HG03457 (cell line): ENCODE measurements around the gene CGB8.
"Not testable (repeated sequence)": the region's sequence is repeated elsewhere in the genome, so short reads cannot be mapped to it uniquely, and the experiment has no call there.

Source experiments
- ATAC-seq: cut with Tn5 transposase; IDR thresholded peaks from one replicate; pipeline ENCODE4 v1.9.1; 2021; ENCODE audit warnings: moderate number of reproducible peaks; ENCODE audit not compliant: unreplicated experiment

CGB8 gene

GRCh38 chr19:49031642-49032301, 17.1 kb downstream of the CGB8 start, which contains the start of gene CGB2:
TSS of gene CGB2 (plus strand) at chr19:49031890. CDS start at chr19:49032096, 206 bp downstream.
- ATAC-seq = not testable (repeated sequence)

- not testable (repeated sequence) for ATAC-seq
These were observed 18.6 kb downstream of the CGB8 start for GRCh38 chr19:49030323-49030722.

GRCh38 chr19:49029749-49030148, 19.2 kb downstream of the CGB8 start:
- ATAC-seq = not testable (repeated sequence)

GRCh38 chr19:49028686-49029085, 20.2 kb downstream of the CGB8 start:
- not testable (repeated sequence) for ATAC-seq

GRCh38 chr19:49025599-49025998, 23.3 kb downstream of the CGB8 start:
- not testable (repeated sequence) for ATAC-seq

GRCh38 chr19:49025088-49025487, 23.8 kb downstream of the CGB8 start:
- ATAC-seq = not testable (repeated sequence)

GRCh38 chr19:49024233-49024632, 24.7 kb downstream of the CGB8 start, which contains the start of gene CGB3:
TSS of gene CGB3 (minus strand) at chr19:49024333. CDS start at chr19:49023971, 362 bp downstream.
- ATAC-seq = not testable (repeated sequence)

GRCh38 chr19:49022116-49022515, 26.8 kb downstream of the CGB8 start:
- no peak for ATAC-seq

GRCh38 chr19:49020931-49021895, 27.7 kb downstream of the CGB8 start:
- no peak for ATAC-seq

- ATAC-seq = no peak
These were observed 28.6 kb downstream of the CGB8 start for GRCh38 chr19:49020342-49020741.

- ATAC-seq = no peak
These were observed 29.5 kb downstream of the CGB8 start for GRCh38 chr19:49019242-49019932.

- ATAC-seq = not testable (repeated sequence)
These were observed 30.3 kb downstream of the CGB8 start for GRCh38 chr19:49018388-49019241.

- no peak for ATAC-seq
These were observed 31.1 kb downstream of the CGB8 start for GRCh38 chr19:49017666-49018351.

- ATAC-seq = no peak
These were observed 31.8 kb downstream of the CGB8 start, which contains the start of gene LHB for GRCh38 chr19:49017041-49017665. TSS of gene LHB (minus strand) at chr19:49017091. CDS start at chr19:49017081, 10 bp downstream.

- ATAC-seq = no peak
These were observed 32.7 kb downstream of the CGB8 start for GRCh38 chr19:49016067-49016839.

GRCh38 chr19:49014870-49015255, 34.0 kb downstream of the CGB8 start:
- ATAC-seq = no peak

- no peak for ATAC-seq
These were observed 34.6 kb downstream of the CGB8 start for GRCh38 chr19:49014123-49014869.

GRCh38 chr19:49011194-49011593, 37.7 kb downstream of the CGB8 start:
- no peak for ATAC-seq
